GM19468 (cell line): ENCODE results near the gene C1orf159.
"Not testable (repeated sequence)": the region's sequence is repeated elsewhere in the genome, so short reads cannot be mapped to it uniquely, and the experiment has no call there.

Experiments
- ATAC-seq: cut with Tn5 transposase; IDR thresholded peaks from one replicate; pipeline ENCODE4 v1.9.1; 2021; ENCODE audit warnings: mild to moderate bottlenecking, moderate library complexity, moderate number of reproducible peaks; ENCODE audit not compliant: unreplicated experiment; ENCODE audit errors: extremely low read depth

C1orf159 gene

GRCh38 chr1:1151306-1151705, 35.4 kb upstream of the C1orf159 start:
- no peak for ATAC-seq

- no peak for ATAC-seq
Measured at GRCh38 chr1:1150100-1150499, 34.2 kb upstream of the C1orf159 start.

DNA sequence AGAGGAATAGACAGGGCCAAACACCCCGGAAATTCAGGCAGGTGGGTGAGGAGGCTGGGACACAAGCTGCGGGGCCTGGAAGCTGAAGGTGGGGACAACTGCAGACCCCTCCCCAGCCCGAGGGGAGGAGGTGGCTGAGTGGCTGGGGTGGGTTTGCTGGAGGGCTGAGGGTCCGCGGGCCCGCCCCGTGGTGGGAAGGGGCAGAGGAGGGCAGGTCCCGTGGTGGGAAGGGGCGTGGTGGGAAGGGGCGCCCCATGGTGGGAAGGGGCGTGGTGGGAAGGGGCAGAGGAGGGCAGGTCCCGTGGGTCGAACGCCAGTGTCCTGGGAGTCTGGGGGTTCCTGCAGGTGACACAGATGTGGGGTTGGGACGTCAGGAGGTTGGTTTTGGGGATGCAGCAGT, 33.5 kb upstream of the C1orf159 start:
- ATAC-seq, result no peak

GRCh38 chr1:1148569-1148968, 32.7 kb upstream of the C1orf159 start:
- no peak for ATAC-seq

DNA sequence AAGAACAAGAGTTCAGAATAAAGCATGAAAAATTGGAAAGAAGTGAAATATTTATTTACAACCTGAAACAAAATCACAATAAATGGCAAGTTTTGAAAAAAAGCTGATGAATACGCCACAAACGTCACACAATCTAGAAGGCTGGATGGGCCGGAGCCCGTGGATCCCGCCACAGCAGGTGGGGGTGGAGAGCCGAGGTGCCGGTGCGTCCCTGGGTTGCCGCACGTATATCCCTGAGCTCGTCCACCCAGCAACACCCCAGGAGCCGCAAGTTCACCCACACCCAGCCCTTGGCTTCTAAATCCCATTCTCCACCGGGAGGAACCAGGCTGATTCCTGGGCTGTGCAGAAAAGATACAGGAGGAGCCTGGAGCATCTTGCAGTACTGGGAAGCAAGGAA, 32.2 kb upstream of the C1orf159 start:
- no peak for ATAC-seq

GRCh38 chr1:1146596-1146995, 30.7 kb upstream of the C1orf159 start:
- ATAC-seq, result no peak

DNA sequence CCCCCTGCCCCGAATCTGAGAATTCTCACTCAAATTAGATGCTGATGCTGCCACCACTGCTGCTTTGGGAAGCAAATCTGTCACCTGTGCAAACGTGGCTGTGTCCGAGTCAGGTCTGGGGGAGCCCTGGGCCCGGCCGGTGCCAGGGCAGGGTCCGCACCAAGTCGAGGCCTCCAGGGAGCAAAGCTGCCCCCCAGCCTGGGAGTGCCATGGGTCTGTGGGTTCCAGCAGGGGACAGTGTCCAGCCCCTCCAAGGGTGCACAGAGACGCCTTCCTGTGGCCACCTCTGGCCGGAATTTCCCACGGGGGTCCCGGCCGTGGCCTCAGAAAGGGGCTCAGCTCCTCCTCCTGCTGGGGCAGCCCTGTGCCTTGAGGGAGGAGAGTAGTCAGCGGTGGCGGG, 30.1 kb upstream of the C1orf159 start:
- no peak for ATAC-seq

GRCh38 chr1:1145547-1145914, 29.6 kb upstream of the C1orf159 start:
- ATAC-seq, result no peak

DNA sequence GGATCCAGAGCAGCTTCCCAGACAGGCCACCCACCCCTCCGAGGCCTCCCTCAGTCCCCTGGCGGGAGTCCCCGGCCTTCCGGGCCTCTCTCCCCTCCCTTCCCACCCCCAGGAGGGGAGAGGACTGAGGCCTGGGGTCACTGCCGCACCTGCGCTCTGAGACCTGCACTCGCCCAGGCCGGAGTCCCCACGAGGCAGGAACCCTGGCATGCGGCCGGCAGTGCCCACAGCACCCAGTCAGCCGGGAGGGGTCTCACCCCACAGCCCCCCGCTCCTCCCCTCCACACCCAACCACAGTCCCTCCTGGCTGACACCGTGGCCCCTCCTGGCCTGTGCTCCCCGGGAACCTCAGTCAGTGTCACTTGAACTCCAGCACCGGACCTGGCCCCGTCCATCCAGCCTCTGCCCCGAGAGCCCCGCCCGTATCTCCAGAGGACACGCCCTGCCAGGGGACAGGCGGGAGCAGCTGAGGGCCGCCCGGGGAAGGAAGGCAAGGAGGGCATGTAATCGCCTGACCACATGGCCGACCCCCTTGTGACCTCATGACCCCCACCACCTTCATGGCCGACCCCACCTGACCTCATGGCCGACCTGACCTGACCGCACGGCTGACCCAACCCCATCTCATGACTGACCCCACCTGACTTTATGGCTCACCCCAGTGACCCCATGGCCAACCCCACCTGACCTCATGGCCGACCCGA, 29.1 kb upstream of the C1orf159 start:
- ATAC-seq, result no peak

DNA sequence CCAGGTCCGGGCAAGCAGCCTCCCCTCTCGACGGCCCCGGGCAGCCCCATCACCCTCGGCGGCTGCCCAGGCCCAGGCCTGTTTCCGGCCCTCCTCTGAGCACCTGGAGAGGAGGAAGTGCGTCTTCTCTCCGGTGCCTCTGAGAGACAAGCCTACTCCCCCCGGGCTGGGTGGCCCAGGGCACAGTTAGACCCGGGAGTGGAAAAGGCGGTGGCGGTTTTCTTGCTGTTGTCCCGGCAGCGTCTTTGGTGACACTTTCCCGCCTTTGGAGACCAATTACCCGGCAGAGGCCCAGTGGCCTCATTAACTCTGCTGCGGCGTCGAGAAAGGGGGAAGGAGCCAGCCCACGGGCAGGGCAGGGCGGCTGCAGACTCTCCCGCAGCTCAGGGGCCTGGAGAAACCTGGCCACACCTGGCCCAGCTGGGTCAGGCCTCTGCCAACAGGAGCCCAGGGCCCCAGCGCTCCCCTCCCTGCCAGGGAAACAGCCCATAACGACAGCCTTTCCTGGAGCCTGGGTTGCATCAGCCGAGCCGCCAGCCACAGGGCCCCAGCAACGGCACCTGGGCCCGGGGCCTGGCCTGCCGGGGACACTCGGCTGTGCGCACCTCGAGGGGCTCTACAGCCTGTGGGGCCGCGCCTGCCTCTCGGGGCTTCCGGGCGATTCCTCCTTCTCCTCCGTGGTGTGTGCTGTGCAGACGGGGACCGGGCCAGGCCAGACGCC, 28.4 kb upstream of the C1orf159 start:
- ATAC-seq, result peak; percentile 32

- no peak for ATAC-seq
Measured at GRCh38 chr1:1143636-1144035, 27.7 kb upstream of the C1orf159 start.

- ATAC-seq, result no peak
Measured at GRCh38 chr1:1142844-1143243, 27.0 kb upstream of the C1orf159 start.

DNA sequence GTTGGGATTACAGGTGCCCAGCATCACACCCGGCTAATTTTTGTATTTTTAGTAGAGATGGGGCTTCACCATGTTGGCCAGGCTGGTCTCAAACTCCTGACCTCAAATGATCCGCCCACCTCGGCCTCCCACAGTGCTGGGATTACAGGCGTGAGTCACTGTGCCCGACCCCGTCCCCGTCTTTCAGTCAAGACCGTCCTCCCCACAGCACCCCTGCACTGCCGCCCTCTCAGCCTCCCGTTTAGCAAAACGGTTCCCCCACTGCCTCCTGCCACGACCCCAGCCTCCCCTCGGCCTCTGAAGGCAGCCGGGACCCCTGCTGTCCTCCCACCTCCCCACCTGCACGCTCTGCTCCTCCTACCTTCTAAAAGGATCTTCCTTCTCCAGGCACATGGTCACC, 26.5 kb upstream of the C1orf159 start:
- ATAC-seq, result not testable (repeated sequence)

DNA sequence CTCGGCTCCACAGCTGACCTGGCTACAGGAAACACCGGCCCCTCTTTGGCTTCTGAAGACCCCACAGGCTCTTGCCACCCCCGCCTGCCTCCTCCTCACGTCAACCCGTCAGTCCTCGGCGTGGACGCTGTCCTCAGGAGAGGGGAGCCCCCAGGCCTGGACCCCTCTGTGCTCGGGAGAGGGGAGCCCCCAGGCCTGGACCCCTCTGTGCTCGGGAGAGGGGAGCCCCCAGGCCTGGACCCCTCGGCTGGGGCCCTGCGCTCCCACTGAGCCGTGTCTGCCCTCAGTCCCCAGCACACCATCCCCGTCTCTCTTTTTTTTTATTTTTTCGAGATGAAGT, 26.0 kb upstream of the C1orf159 start:
- no peak for ATAC-seq

- ATAC-seq, result no peak
Measured at GRCh38 chr1:1141244-1141910, 25.5 kb upstream of the C1orf159 start.

DNA sequence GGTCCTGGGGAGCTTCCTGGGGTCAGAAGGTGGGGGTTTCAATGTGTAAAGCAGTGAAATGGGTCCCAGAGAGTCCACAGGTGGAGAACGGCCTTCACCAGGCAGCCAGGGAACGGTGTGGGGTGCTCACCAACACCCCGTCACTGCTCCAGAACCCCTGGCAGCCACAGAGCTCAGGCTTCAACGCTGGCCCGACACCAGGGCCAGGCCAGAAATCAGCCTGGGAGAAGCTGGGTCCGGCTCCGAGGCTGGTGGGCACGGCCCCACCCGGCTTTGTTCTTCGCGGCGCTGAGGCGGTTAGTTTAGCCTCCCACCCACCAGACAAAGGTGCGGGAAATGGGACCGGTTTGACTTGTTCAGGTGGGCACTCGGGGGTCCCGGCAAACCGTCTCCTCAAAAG, 24.8 kb upstream of the C1orf159 start:
- no peak for ATAC-seq

DNA sequence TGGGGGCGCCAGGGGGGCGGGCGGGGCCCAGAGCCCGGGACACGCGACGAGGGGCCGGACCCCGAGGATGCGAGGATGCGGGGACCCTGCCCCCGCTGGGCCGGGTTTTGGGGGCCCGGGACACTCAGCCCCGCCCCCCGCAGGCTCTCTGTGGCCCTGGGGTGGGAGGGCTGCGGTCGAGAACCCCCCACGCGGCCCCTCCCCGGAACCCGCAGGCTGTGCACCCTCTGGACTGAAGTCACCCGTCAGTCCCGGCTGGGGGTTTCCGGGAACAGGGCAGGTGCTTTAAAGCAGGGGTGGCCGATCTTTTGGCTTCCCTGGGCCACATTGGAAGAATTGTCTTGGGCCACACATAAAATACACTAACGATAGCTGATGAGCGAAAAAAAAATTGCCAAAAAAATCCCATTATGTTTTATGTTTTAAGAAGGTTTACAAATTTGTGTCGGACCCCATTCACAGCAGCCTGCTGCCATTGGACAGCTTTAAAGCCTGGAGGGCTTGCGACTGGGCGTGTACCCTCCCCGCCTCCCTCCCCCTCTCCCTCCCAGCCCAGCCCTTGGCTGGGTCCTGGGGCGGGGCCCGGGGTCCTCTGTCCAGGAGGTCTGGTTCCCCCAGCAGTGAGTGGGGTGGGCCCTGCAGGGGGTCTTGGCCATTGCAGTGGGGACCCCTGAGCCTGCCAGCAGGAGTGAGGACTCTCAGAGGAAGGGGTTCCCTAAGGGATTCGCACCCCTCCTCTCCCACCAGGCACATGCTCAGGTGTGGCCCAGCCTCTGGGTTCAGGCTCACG, 21.6 kb upstream of the C1orf159 start:
- no peak for ATAC-seq

- ATAC-seq, result no peak
Measured at GRCh38 chr1:1136547-1137230, 20.8 kb upstream of the C1orf159 start.

GRCh38 chr1:1135339-1136136, 19.6 kb upstream of the C1orf159 start:
- ATAC-seq, result no peak
